T-helper 1 cell (primary cell): Measurements from ENCODE around the gene NOX3.
"Not testable (repeated sequence)": the region's sequence is repeated elsewhere in the genome, so short reads cannot be mapped to it uniquely, and the experiment has no call there.

Experiments
- DNase-seq, 5 donors: peaks; one replicate each; pipeline ENCODE4 v3.0.0-alpha.2; 2012 to 2020

The NOX3 gene

DNA sequence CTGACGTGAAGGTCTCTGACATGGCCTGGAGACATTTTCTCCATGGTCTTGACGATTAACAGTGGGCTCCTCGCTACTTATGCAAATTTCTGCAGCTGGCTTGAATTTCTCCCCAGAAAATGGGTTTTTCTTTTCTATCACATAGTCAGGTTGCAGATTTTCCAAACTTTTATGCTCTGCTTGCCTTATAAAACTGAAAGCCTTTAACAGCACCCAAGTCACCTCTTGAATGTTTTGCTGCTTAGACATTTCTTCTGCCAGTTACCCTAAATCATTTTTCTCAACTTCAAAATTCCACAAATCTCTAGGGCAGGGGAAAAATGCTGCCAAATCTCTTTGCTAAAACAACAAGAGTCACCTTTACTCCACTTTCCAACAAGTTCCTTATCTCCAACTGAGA is 12.9 kb upstream of the NOX3 start:
- DNase-seq = not testable (repeated sequence)

DNA sequence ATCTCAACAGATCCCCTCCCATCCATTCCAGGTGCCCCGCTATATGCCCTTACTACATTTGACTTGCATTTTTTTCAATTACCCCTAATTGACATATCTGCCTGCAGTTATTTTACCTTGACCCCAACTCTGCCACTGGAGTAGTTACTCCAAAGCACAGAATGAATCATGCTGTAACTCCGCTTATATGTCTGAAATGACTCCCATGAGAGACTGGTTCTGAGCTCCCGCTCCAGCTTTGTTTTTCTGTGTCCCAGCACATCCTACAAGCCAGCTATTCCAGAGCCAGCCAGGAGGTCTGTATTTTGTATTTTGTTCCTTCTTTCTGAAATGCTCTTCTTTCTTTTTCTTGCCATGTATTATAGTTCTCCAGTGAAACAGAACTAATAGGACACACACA is 10.9 kb upstream of the NOX3 start:
- no peak for DNase-seq

DNA sequence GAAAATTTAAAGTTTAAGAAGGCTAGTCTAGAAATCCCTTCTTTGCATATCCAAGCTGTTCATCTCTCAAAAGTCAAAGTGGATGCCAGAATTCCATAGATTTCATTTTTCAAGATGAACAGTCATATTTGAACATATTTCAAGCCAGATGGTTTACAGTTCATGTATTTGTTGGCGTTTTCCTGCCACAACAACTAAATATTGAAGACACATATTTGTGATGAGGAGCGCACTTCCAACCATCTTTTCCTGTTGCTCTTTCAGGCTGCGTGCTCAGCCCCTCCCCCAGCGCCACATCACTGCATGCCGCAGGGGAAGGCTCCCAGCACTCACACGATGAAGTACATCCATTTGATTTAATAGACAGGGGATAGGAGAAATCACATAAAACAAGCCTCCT is 5.9 kb upstream of the NOX3 start:
- no peak for DNase-seq

DNA sequence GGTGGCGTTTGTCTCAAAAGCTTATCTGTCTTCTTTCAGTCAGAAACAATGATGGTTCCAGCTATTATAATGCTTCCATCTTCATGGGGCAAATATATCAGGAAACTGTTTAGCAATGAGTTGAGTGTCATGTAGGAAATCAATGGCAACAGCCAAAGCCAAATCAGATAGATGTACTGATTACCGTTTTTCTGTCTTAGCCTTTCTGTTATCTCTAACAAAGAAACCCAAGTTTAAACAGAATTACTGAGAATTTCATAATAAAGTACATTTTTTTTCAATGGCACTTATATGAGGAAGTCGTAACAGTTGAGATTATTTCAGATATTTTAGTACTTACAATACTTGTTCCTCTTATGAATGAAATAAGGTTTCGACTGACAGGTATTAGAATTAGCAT is 1.2 kb downstream of the NOX3 start:
- no peak for DNase-seq

DNA sequence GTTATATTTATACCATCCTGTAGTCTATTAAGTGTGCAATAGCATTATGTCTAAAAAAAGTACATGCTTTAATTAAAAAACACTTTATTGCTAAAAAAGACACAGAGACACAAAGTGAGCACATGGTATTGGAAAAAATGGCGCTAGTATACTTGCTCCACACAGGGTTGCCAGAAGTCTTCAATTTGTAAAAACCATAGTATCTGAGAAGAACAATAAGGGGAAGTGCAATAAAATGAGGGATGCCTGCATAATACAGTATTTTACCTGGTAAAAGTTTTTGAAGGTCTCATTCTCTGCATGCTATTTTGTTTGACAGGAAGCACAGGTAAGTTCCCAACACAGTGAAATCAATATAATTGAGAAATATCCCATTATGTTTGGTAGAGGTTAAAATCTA is 1.6 kb downstream of the NOX3 start:
- DNase-seq = no peak

DNA sequence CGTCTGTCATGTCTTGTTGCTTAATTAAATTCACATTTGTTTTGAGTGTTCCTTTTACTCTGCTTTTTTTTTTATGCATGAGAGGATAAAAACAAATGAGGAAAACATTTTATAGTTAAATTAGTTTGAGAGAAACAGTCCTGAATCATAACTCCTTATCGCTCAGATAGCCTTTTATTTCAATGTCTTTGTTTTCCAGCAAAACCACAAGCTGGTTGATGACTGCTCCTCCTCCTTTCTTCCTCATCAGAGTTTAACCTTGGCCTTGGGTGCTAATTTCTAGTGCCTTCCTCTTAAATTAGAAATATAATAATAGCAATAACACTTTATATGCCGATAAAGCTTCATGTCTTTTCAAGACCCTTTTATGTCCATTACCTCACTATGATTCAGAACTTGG is 3.1 kb downstream of the NOX3 start:
- no peak for DNase-seq

DNA sequence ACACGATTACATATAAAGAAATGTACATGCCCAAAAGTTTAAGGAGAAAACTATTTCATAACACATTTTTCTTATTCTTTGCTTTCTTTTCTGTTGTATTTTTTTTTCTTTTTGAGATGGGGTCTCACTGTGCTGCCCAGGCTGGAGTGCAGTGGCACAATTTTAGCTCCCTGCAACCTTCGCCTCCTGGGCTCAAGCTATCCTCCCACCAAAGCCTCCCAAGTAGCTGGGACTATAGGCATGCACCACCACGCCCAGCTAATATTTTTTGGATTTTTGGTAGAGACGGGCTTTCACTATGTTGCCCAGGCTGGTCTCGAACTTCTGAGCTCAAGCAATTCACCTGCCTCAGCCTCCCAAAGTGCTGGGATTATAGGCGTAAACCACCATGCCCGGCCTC is 4.1 kb downstream of the NOX3 start:
- not testable (repeated sequence) for DNase-seq

DNA sequence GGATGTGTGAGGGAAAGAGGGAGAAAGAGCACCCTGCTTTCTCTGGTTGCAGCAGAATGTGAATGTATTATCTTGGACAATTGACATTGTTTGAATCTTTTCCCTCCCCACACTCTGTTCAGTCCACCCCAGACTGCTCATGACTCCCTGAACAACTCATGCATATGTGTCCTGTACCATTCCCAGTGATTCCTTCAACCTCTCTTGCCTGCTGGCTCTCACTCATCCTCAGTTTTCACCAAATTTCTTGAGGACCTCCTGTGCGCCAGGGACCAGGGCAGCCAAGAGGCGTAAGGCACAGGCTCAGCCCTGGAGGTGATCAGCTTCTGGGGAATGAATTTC is 5.4 kb downstream of the NOX3 start:
- no peak for DNase-seq

DNA sequence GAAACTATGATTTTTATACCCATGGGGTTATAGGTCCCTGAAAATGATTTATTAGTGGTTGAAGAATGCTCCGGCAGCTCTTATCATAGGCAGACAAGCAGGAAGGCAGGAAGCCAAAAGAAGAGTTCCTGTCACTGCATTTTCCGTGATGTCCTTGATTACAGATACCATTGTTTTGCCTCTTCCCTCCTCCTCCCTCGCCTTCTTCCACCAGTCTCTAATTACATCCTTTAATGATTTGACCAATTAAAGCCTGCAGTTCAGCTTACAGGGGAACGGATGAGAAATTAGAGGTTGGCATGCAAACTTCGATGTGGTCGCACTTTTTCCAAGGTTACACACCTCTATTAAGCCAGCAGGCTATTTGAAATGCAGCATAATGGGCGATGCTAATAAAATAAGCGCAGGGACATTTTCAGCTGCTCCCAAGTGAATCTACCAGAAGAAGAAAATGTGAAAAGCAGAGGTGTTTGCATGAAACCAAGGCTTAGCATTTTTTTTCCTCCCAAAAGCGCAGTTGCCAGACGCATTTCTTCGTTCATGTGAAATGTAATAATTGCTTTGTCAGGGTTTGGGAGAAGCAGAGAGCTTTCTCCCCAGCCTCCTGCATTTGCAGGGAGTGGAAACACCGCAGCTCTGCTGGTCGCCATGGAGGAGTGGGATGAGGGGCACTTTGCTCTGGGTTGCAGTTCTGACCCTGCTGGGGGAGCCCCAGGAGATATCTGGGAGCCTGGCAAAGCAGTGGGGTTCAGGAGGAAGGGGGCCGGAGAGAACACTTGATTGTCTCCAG is 6.0 kb downstream of the NOX3 start:
- no peak for DNase-seq

DNA sequence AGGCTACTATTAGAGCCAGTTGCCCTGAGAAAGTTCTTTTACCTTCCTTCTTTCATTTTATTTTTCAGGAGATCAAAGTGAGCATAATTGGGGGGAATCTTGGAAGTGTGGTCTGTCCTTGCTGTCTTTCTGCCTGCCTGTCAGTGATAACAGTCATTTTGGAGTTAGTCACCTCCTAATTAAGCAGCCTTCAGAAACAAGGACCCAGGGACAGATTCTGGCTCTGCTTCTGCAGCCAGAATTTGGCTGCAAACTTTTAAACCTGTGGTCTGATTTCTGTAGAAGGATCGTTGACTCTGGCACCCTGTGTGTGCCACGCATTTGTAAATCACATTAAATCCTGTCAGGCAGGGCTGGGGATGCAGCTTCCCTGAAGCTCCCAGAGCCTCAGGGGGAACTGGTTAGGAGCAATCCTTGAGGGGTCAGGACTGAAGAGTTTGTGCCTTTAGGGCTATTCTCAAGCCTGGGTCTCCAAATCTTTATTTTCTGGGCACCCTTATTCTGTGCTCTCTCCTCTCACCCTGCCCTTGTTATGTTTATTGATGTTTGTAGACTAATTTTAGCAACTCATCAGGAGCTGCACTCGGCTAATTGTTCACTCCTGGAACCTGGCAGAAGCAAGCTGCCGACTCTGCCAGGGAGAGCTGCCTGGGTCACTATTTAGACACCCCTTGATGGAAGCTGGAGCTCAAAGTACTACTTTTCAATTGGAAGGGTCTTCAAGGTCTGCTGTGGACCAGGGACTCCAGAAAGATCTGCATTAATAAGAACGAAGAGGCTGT is 6.8 kb downstream of the NOX3 start:
- DNase-seq = no peak

DNA sequence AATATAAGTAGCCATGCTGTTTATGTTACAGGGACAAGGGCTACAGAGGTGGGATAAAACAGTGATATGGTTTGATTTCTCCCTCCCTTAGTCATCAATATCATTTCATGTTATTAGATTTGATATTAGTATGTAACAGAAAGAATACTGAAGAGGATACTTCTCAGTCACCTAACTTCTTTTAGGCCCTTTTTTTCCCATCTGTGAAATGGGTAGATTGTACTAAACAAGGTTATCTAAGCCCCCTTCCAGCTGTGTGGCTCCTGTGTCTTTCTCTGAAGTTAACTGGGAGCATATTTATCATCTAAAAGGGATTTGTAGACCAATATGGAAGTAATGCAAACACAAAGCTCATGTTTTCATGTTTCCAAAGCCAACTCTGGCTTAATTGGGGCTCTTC is 7.7 kb downstream of the NOX3 start:
- no peak for DNase-seq

DNA sequence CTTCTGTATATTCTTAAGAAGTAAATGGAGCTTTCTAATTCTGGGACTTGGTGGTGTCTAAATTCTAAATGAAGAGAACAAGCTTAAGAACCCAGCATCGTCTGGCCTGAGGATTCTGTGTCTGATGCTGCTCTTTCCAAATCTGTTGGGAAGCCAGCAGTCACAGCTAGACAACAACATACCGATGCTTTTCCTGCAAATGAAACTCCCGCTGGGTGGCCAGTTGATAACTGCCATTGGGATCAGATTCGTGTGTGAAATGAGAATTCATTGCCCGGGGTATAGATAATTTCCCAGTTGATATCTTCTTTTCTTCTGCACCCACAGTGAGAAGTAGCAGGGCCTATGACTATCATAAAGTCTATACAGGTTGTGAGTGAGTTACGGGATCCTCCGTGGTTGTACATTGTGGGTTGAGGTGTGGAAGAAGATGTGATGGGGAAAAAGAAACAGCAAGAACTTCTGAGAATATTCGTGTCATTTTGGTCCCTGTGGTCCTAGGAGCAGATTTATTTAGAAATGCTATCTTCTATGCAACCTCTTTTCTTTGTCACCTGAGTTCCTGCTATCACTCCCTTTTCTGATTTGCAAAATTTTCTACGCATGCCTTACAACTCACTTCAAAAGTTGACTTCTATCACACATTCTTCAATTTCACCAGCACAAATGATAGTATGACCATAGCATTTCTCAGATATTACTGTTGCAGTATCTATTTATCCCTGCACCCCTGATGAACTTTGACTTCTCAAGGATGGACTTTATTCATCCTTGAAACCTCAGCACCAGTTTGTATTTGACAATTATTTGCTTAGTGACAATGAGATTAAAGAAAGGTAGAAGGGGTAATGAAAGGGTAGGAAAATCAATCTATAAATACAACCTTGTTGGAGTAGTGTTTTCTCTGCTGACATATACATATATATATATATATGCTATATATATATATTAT is 10.4 kb downstream of the NOX3 start:
- peak in 1 of 5 donors; percentile 3 for DNase-seq

DNA sequence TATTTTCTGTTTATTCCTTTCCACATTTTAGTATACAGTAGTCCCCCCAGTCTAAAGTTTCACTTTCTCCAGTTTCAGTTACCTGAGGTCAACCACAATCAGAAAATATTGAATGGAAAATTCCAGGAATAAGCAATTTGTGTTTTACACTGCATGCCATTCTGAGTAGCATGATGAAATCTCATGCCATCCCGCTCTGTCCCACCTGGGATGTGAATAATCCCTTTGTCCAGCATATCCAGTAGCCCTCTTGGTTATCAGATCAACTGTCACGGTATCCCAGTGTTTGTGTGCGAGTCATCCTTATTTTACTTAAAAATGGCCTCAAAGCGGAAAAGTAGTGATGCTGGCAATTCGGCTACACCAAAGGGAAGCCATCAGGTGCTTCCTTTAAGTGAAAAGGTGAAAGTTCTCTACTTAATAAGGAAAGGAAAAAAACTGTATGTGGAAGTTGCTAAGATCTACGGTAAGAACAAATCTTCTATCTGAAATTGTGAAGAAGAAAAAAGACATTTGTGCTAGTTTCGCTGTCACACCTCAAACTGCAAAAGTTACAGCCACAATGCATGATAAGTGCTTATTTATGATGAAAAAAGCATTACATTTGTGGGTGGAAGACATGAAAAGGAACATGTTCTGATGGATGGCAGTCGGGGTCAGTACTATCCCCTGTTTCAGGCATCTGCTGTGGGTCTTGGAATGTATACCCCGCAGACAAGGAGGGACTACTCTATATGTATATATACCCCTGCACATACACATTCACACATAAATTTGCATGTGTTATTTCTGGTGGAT is 11.3 kb downstream of the NOX3 start:
- DNase-seq = no peak

DNA sequence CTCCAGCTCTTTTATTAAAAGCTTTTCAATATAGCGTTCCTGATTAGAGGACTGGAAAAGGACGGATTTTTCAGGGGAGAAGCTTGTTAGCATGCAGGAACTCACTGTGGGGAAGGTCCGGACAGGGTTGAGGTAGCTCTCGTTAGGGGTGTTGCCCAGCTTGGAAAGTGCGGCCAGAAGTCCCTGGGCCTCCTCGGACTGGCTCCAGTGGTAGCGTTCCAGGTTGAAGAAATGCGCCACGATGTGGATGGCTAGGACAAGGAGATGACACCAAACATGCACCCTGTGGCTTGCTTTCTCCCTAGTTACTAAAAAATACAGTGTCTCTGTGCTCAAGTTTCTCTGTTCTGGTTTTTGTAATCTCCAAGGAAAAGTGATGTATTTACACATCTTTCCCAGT is 12.5 kb downstream of the NOX3 start:
- no peak for DNase-seq

DNA sequence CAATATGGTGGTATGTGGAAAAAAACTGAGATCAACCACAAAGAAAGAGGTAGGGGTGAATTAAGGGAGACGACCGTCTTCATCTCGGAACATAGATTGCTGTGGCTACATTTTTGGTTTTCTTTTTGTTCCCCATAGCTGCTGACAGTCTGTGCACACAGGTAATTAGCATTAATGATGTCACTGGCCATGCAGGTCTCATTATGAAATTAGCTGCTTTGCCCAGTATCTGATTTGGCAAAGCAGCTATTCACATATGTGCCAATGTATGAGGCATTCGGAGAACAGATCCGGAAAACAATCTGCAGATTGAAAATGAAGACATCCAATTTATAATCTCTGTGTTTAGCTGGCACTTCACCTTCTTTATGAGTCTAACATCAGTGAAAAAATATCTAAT is 13.1 kb downstream of the NOX3 start:
- DNase-seq = no peak

DNA sequence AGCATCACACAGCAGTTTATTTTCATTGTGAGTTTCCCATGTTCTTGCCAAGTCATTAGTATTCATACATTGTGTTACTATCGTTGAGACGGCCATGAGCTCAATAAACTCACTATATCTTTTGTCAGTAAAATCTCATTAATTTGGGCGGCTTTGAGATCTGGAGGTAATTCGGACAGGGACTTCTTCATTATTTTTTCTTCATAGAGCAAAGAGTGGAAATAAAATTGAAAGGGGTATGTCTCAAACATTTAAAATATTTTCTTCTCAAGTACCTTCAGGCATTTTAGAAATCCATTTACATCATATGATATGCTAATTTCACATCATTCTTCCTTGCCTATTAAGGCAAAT is 14.6 kb downstream of the NOX3 start:
- DNase-seq = no peak

DNA sequence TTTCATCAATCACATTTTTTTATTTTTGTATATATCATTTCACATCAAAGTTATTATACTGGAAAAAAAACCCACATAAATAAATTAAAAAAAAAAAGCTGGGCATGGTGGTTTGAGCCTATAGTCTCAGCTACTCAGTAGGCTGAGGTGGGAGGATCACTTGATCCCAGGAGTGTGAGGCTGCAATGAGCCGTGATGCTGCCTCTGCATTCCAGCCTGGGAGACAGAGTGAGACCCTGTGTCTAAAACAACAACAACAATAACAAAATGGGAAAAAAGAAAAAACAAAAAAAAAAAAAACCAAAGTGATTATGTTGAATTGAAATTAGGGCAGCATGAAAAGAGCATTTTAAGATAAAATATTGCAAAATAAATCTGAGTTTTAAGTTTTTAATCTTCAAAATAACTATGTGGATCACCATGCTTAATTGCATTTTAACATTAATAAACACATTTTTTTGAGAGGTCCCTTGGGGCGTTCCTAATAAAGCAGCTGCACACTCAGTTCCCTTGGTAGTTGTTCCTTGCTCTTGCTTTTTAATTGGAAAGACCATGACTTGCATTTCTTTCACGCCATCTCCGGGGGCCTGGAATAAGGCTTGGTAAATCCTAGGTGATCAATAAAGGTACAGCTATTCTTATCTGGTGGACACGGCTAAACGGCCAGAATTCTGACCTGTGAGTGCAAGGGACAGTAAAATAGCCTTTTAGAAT is 15.1 kb downstream of the NOX3 start:
- no peak for DNase-seq

DNA sequence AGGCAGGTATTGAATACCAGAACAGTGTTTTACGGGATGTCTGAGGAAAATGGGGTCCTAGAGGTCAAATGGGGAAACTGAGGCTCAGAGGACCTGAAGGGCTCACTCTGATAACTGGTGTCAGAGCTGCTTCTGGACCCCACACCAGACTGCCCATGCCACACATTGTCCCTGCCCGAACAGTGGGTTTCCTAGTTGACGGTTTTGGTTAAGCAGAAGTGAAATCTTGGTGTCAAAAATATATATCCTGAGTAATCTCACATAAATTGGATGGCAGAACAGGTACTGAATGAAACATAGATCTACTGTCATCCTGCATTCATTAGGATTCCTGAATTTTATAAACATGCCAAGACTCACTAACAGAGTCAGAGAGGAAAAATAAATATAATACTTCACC is 16.3 kb downstream of the NOX3 start:
- no peak for DNase-seq

DNA sequence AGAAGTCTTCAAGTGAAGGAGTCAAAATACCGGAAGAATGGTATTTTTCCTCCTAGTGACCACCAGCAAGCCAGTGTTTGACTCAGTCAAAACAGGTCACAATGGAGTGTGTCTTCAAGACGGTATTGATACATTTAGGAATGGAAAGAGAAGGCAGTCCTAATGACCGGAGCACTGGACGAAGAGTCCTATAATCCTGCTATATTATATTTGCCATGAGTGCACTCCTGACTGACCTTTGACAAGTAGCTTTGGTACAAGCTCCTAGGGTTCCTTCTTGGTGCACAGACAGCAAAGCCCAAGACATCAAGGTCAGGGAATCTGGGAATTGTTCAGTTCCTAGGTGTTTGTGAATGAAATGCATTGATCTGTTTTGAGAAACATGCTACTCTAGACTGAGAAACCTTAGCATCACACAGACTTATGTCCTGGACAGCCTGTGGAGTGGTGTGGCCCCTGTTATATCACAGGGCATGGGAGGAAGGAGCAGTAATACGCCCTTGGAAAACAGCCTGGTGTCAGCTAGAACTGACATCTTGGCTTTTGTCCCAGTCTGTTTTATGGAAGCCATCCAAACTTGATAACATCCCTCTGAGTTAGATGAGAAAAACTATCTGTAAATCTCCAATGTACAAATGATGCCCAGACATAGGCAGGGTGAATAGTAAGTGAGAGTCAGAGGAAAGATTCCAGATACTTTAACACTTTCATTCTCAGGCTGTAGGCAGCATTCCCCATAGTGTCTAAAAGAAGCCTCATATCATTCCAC is 18.5 kb downstream of the NOX3 start:
- no peak for DNase-seq

DNA sequence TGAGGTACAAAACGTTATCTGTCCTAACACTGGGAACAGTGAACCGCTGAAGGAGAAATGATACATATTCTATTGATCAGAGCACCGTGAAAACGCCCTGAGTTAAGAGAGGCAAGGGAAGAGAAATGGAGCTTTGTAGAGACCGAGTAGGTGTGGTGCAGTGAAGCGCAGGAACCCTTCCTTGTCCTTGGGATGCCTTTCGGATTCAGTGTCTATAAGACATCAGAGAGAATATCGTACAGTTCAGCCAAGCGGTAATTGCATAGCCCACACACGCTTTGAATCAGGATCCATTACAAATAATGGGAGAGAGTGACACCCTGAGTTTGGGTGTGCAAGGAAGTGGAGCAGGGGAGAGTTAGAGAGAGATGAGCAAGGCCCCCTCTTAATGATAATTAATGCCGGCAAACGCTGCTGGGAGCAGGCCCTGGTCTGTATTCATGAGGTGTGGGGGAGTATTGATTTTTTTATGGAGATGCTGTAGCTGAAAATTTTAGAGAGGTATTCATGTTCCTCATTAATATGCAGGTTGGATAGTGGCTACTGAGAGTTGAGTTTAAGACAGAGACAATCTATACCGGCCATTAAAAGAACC is 20.7 kb downstream of the NOX3 start:
- DNase-seq = no peak

DNA sequence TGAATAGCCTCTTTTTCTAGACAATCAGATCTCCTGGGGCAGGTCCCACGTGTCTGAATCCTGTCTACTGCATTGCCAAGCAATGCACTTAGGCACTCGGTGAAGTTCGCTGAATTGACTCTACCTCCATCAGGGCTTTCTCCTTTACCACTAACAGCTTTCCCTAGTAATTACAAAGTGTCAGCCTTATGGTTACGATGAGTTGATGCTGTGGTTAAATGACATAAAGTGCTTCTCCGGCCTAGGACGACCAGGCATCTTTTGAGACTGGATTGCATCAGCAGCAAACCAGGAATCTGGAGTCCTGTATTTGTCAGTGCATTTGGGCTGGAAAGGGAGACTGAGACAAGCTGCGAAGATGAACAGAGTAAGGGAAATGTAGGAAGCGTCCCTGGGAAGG is 21.5 kb downstream of the NOX3 start:
- DNase-seq = no peak
